NCI-H2227 (cell line): ENCODE data around the gene C18orf54.
"Not testable (repeated sequence)": the region's sequence is repeated elsewhere in the genome, so short reads cannot be mapped to it uniquely, and the experiment has no call there.

Source experiments
- DNase-seq: peaks from one replicate; lab custom pipeline; 2025; ENCODE audit not compliant: unreplicated experiment; lab: John Stamatoyannopoulos, UW

The C18orf54 gene

DNA sequence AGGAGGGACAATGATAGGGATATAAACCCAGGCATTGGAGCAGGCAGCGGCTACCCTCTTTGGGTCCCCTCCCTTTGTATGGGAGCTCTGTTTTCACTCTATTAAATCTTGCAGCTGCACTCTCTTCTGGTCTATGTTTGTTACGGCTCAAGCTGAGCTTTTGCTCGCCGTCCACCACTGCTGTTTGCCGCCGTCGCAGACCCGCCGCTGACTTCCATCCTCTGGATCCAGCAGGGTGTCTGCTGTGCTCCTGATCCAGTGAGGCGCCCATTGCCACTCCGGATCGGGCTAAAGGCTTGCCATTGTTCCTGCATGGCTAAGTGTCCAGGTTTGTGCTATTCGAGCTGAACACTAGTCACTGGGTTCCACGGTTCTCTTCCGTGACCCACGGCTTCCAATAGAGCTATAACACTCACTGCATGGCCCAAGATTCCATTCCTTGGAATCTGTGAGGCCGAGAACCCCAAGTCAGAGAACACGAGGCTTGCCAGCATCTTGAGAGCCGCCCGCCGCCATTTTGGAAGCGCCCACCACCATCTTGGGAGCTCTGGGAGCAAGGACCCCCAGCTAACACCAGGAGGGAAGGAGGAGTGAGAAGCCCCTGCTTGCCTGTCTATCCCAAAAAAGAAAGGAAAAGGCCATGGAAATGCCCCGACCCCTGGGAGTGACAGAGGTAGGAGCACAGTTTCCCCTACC lies 29.2 kb downstream of the C18orf54 start:
- not testable (repeated sequence) for DNase-seq

DNA sequence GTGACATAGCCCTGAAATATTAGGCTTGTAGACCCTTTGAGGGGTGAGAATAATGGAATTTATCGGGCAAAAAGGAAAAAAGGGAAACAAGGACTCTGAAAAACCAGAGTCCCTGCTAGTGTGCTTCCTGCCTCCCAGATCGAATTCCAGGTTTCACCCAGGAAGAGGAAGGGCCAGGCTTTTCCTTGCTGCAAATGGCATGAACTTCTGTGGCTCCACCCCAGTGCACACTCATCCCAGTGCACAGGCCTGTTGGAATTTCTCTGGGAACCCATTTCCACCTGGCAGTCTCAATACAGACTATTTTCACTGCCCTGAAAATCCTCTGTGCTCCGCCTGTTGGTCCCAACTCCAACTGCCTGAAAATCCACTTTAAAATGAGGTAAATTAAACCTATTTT lies 29.9 kb downstream of the C18orf54 start:
- DNase-seq = no peak

- DNase-seq = no peak
These were observed 30.8 kb downstream of the C18orf54 start for GRCh38 chr18:54388203-54389142.

GRCh38 chr18:54389143-54389505 lies 31.4 kb downstream of the C18orf54 start:
- DNase-seq = no peak

DNA sequence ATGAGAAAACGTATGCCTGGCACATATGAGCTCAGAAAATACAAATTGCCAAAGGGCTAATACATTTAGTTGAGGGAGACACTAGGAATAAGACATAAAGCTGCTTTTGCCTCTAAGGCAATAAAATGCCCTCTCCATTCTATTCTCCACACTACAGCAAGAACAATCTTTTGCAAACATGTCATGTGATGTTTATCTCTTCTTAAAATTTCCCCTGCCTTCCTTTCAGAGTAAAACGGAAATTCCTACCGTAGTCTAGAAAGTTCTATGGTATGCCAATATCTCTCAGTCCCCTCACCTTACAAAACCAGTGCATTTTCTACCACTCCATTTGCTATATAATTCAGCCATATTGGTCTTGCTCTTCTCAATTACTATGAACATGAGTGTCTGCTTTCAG lies 33.1 kb downstream of the C18orf54 start:
- DNase-seq = no peak

DNA sequence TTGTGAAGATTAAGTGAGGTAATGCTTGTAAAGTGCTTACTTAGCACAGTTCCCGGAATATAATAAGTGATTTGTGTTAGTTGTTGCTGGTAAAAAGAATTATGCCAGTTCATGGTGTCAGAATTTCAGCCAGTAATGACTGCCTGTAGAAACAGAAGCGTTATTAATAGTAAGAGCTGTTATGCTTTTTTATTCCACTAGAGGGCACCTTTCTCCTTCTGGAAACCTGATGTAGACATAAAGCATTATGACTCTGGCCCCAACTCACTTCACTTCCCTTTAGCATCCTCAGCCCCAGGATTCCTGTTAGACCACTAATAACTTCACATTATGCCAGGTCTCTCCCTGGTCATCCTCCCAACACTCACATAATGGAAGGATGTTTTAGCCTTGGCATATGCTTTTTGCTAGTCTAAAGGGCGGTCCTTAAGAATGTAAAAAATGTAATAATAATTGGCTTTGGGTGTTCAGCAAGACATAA lies 34.9 kb downstream of the C18orf54 start:
- peak; percentile 86 for DNase-seq

DNA sequence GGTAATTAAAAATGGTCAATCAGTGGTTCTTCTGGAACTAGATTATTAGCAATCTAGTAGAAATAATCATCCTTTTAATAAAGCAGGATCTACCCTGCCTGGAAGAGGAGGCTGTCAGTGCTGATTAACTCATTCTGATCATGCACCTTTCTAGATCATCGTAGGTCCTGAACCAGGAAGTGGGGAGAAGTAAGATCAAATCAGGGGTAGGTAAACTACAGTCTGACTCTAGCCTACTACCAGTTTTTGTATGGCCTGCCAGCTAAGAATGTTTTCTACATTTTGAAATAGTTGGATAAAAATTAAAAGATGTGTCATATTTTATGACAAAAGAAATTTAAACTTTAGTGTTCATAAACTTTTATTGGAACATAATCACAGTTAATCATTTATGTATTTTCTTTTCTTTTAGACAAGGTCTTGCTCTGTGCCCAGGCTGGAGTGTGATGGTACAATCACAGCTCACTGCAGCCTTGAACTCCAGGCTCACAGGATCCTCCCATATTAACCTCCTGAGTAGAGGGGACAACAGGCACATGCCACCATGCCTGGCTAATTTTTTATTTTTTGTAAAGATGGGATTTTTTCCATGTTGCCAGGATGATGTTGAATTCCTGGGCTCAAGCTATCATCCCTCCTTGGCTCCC lies 36.1 kb downstream of the C18orf54 start:
- DNase-seq = no peak

DNA sequence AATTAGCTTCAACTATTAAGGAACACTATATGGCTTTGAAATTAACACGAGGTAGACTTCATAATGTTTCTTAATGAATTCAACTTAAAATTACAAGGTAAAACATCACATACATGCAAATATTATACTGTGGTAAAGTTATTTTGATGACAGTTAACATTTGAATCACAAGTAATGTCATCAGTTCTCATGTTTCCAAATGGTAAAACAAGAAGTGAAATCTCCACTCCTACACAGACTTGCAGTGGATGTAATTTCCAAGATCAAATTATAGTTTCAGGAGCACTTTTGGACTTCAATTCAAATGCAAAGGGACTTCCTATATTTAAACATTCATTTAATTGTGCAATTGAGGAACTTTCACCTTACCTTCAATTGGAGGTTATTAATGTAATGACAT lies 39.1 kb downstream of the C18orf54 start:
- DNase-seq = no peak

GRCh38 chr18:54405290-54405689 lies 47.6 kb downstream of the C18orf54 start:
- no peak for DNase-seq

DNA sequence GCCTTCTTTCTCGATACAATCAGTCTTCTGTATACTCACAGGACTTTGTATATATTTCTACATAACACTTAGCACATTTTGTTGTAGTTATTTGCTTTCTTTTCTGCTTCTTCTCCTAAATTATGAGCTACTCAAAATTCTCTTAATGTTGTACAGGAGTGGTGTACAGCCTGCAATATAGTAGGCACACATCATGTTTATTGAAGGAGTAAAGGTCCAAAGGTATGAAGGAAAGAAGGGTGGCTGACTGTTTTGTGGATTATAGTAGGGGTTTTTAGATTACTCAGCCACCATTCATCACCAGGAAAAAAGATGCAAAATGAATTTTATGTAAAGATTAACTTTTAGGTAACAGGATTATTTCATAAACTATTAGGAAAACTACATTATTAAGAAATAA lies 54.1 kb downstream of the C18orf54 start:
- no peak for DNase-seq

DNA sequence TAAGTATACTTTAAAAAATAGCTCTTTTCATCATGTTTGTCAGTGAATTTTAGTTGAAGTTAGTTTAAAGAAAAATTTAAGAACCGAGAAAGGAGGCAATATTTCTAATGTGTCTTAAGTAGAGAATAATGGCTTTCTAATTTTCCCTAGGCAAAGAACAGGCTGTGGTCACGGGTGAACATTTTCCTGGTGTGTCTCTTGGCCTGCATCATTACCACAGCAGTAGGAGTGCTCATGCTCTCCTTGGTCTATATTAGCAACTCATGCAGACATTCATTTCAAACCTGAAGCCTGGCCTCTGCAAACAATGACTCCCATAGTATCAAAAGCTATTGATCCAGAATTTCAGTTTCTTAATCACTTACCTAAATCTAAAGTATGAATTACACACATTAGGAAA lies 57.4 kb downstream of the C18orf54 start:
- no peak for DNase-seq

DNA sequence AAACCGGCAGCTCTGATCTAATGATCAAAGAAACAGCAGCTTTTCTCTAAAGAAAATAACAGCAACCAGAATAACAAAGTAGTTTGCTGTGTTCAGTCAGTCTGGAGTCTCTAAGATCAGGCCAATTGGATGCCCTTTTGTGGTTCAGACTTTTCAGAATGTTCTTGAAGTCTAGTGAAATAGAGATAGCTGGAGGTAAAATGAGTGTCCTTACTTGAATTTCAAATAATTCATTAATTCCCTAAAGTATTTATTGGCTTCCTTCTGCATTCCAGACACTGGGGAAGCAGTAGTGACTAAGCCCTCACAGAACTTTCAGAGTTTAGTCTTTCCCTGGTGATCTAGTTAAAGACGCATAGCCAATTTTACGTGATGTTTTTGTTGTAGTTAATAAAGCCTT lies 58.7 kb downstream of the C18orf54 start:
- DNase-seq = no peak

DNA sequence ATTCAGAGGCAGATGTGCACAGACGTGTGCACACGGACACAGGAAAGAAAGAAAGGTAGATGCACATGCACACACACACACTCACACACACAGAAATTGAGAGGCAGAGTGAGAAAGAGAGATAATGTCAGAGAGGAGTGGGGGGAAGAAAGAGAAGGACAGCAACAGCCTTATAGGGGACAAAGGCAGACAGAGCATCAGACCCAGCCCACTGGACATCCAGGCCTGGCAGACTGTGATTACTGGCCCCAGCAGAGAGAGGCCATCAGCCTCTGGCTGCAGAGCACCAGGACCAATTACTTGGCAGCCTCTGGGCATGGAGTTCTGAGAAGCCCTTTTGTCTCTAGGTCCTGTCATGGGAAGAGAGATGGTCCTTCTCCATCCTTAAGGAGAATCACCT lies 66.1 kb downstream of the C18orf54 start:
- DNase-seq = no peak

- DNase-seq = no peak
These were observed 68.5 kb downstream of the C18orf54 start for GRCh38 chr18:54426085-54426665.
